ENCODE results near the gene ITPA. TPM values are rescaled to one million over a fixed set of nuclear protein-coding genes. Genes with fewer than 3 reads are reported as not detected.

Gene ITPA
- total and polyA plus RNA-seq, 2 of the 13 experiments (the other 11 are each of a cell fraction or from before 2014, with no cell fraction given), result 60.1 to 103 TPM

- 0 out of 2 replicates have a peak, but pooled peaks have one; percentile 12 for TF ChIP-seq CTCF (CRISPR knock-in tag; IDR thresholded peaks at IDR 0.05)
- TF ChIP-seq ZNF432 (CRISPR knock-in tag; IDR thresholded peaks at IDR 0.05; ENCODE audit: borderline replicate concordance), result no peak
- TF ChIP-seq POLR2AphosphoS5 (IDR thresholded peaks at IDR 0.05; ENCODE audit: low read depth, low read length), result peak; percentile 97
- no peak for TF ChIP-seq NFE2 (CRISPR knock-in tag; IDR thresholded peaks at IDR 0.05)
- no peak for TF ChIP-seq ZNF282 (IDR thresholded peaks at IDR 0.05; ENCODE audit: partially characterized antibody)
- TF ChIP-seq JUND (CRISPR knock-in tag; IDR thresholded peaks at IDR 0.05), result no peak
- TF ChIP-seq ZKSCAN1 (IDR thresholded peaks at IDR 0.05; ENCODE audit: low read length), result no peak; the same call in 1 of the 2 replicates
- peak; percentile 90 for TF ChIP-seq KMT2A (CRISPR knock-in tag; IDR thresholded peaks at IDR 0.05)
- peak; percentile 99; the same call in 1 of the 2 replicates for TF ChIP-seq ZNF510 (CRISPR knock-in tag; IDR thresholded peaks at IDR 0.05; ENCODE audit: low read depth)
- peak; percentile 85; the same call in 1 of the 2 replicates for TF ChIP-seq ZNF543 (CRISPR knock-in tag; IDR thresholded peaks at IDR 0.05)
- TF ChIP-seq, protein P1, sequence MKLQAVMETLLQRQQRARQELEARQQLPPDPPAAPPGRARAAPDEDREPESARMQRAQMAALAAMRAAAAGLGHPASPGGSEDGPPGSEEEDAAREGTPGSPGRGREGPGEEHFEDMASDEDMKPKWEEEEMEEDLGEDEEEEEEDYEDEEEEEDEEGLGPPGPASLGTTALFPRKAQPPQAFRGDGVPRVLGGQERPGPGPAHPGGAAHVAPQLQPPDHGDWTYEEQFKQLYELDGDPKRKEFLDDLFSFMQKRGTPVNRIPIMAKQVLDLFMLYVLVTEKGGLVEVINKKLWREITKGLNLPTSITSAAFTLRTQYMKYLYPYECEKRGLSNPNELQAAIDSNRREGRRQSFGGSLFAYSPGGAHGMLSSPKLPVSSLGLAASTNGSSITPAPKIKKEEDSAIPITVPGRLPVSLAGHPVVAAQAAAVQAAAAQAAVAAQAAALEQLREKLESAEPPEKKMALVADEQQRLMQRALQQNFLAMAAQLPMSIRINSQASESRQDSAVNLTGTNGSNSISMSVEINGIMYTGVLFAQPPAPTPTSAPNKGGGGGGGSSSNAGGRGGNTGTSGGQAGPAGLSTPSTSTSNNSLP (IDR thresholded peaks at IDR 0.05; ENCODE audit: low read depth, low read length), result no peak
- TF ChIP-seq KAT8 (CRISPR knock-in tag; IDR thresholded peaks at IDR 0.05), result peak; percentile 98
- peak; percentile 99 for TF ChIP-seq GLI4 (CRISPR knock-in tag; IDR thresholded peaks at IDR 0.05; ENCODE audit: borderline replicate concordance)
- TF ChIP-seq SNAI1 (CRISPR knock-in tag; IDR thresholded peaks at IDR 0.05; ENCODE audit: borderline replicate concordance), result peak; percentile 67; the same call in 1 of the 2 replicates
- TF ChIP-seq ZNF569 (CRISPR knock-in tag; IDR thresholded peaks at IDR 0.05; ENCODE audit: borderline replicate concordance), result peak; percentile 94; the same call in 1 of the 2 replicates
- no peak for TF ChIP-seq KDM1A (CRISPR knock-in tag; IDR thresholded peaks at IDR 0.05)
- TF ChIP-seq, protein P2, sequence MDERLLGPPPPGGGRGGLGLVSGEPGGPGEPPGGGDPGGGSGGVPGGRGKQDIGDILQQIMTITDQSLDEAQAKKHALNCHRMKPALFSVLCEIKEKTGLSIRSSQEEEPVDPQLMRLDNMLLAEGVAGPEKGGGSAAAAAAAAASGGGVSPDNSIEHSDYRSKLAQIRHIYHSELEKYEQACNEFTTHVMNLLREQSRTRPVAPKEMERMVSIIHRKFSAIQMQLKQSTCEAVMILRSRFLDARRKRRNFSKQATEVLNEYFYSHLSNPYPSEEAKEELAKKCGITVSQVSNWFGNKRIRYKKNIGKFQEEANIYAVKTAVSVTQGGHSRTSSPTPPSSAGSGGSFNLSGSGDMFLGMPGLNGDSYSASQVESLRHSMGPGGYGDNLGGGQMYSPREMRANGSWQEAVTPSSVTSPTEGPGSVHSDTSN (CRISPR knock-in tag; IDR thresholded peaks at IDR 0.05), result no peak
- no peak for TF ChIP-seq SOX6 (IDR thresholded peaks at IDR 0.05)
- TF ChIP-seq SOX6 (CRISPR knock-in tag; IDR thresholded peaks at IDR 0.05), result no peak; the same call in 1 of the 2 replicates
- no peak; the same call in 1 of the 2 replicates for TF ChIP-seq PRDM4 (CRISPR knock-in tag; IDR thresholded peaks at IDR 0.05; ENCODE audit: borderline replicate concordance)
- no peak for TF ChIP-seq ZNF660 (CRISPR knock-in tag; IDR thresholded peaks at IDR 0.05; ENCODE audit: borderline replicate concordance, low read depth)
- peak; percentile 12; the same call in 1 of the 2 replicates for TF ChIP-seq ZNF44 (CRISPR knock-in tag; IDR thresholded peaks at IDR 0.05)
- TF ChIP-seq, protein P3, sequence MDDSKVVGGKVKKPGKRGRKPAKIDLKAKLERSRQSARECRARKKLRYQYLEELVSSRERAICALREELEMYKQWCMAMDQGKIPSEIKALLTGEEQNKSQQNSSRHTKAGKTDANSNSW (CRISPR knock-in tag; IDR thresholded peaks at IDR 0.05; ENCODE audit: borderline replicate concordance), result no peak; the same call in 1 of the 2 replicates
- TF ChIP-seq ZSCAN30 (CRISPR knock-in tag; IDR thresholded peaks at IDR 0.05), result 0 out of 2 replicates have a peak, but pooled peaks have one; percentile 82
Observed at GRCh38 chr20:3209257-3209945, at the start of gene ITPA (continued).

Data from HepG2 (cell line).